HCT116 (cell line): ENCODE data around the gene CYP4F12.

Source experiments
- EGR1 ChIP-seq: IDR thresholded peaks from 2 replicates; pipeline ENCODE4 v1.6.1; 2012; ENCODE audit warnings: low read depth
- EZH2 ChIP-seq: fragments of 200-600 bp; sonication (generic); IDR thresholded peaks from 2 replicates; pipeline ENCODE4 v1.6.1; 2017; ENCODE audit warnings: antibody characterized with exemption, mixed run types
- EZH2phosphoT487 ChIP-seq: fragments of 200-600 bp; IDR thresholded peaks from 2 replicates; pipeline ENCODE4 v1.6.1; 2018; ENCODE audit warnings: antibody characterized with exemption, borderline replicate concordance
- POLR2A ChIP-seq: IDR thresholded peaks from 2 replicates; pipeline ENCODE4 v1.7.0; 2011; ENCODE audit warnings: borderline replicate concordance; ENCODE audit not compliant: insufficient read depth, insufficient read length; ENCODE audit errors: extremely low read depth
- POLR2AphosphoS5 ChIP-seq: IDR thresholded peaks from 2 replicates; pipeline ENCODE4 v1.6.1; 2011; ENCODE audit warnings: mild to moderate bottlenecking, low read depth, low read length, moderate library complexity
- RAD21 ChIP-seq: IDR thresholded peaks from 2 replicates; pipeline ENCODE4 v1.6.1; 2012; ENCODE audit warnings: low read depth, mild to moderate bottlenecking
- SP1 ChIP-seq: IDR thresholded peaks from 2 replicates; pipeline ENCODE4 v1.6.1; 2012; ENCODE audit warnings: low read depth
- SRF ChIP-seq: IDR thresholded peaks from 2 replicates; pipeline ENCODE4 v1.6.1; 2012; ENCODE audit warnings: low read depth
- TCF7L2 ChIP-seq: IDR thresholded peaks from 2 replicates; pipeline ENCODE4 v1.7.0; 2011; ENCODE audit warnings: borderline replicate concordance, inconsistent platforms; ENCODE audit not compliant: insufficient read depth, insufficient read length; ENCODE audit errors: extremely low read depth
- YY1 ChIP-seq: IDR thresholded peaks from 2 replicates; pipeline ENCODE4 v1.6.1; 2011; ENCODE audit warnings: low read length, low read depth, moderate library complexity, mild to moderate bottlenecking; ENCODE audit not compliant: insufficient replicate concordance; ENCODE audit errors: extremely low read depth
- ZNF274 ChIP-seq: fragments of 200-500 bp; sonication (Bioruptor generic); IDR thresholded peaks from 2 replicates; pipeline ENCODE4 v1.6.1; 2014; ENCODE audit warnings: mild to moderate bottlenecking, low read depth, low read length, inconsistent platforms
- TF ChIP-seq, protein P1 (sequence below), 3 experiments: fragments of 200-600 bp in 1 of 3; sonication (generic) in 1 of 3; IDR thresholded peaks in 2 of 3; conservative IDR thresholded peaks in 1 of 3; 2 replicates each; pipeline ENCODE4 v1.5.1; 2012 to 2017; ENCODE audit warnings: low read depth in 2 of 3, low read length in 2 of 3, antibody characterized with exemption in 1 of 3, borderline replicate concordance in 1 of 3, control low read depth in 1 of 3, mild to moderate bottlenecking in 1 of 3, mixed read lengths in 1 of 3, mixed run types in 1 of 3, moderate library complexity in 1 of 3; ENCODE audit not compliant: insufficient read depth in 1 of 3
- TF ChIP-seq, protein P2 (sequence below): IDR thresholded peaks from 2 replicates; pipeline ENCODE4 v1.6.1; 2012; ENCODE audit warnings: low read depth

- no peak for TF ChIP-seq EZH2phosphoT487
- TF ChIP-seq, protein P1, sequence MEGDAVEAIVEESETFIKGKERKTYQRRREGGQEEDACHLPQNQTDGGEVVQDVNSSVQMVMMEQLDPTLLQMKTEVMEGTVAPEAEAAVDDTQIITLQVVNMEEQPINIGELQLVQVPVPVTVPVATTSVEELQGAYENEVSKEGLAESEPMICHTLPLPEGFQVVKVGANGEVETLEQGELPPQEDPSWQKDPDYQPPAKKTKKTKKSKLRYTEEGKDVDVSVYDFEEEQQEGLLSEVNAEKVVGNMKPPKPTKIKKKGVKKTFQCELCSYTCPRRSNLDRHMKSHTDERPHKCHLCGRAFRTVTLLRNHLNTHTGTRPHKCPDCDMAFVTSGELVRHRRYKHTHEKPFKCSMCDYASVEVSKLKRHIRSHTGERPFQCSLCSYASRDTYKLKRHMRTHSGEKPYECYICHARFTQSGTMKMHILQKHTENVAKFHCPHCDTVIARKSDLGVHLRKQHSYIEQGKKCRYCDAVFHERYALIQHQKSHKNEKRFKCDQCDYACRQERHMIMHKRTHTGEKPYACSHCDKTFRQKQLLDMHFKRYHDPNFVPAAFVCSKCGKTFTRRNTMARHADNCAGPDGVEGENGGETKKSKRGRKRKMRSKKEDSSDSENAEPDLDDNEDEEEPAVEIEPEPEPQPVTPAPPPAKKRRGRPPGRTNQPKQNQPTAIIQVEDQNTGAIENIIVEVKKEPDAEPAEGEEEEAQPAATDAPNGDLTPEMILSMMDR (IDR thresholded peaks at IDR 0.05 in 2 of 3, conservative IDR thresholded peaks at IDR 0.05 in 1 of 3; ENCODE audit: borderline replicate concordance in 1 of 3, insufficient read depth in 1 of 3, low read depth in 2 of 3, low read length in 2 of 3) = no peak
- TF ChIP-seq, protein P2, sequence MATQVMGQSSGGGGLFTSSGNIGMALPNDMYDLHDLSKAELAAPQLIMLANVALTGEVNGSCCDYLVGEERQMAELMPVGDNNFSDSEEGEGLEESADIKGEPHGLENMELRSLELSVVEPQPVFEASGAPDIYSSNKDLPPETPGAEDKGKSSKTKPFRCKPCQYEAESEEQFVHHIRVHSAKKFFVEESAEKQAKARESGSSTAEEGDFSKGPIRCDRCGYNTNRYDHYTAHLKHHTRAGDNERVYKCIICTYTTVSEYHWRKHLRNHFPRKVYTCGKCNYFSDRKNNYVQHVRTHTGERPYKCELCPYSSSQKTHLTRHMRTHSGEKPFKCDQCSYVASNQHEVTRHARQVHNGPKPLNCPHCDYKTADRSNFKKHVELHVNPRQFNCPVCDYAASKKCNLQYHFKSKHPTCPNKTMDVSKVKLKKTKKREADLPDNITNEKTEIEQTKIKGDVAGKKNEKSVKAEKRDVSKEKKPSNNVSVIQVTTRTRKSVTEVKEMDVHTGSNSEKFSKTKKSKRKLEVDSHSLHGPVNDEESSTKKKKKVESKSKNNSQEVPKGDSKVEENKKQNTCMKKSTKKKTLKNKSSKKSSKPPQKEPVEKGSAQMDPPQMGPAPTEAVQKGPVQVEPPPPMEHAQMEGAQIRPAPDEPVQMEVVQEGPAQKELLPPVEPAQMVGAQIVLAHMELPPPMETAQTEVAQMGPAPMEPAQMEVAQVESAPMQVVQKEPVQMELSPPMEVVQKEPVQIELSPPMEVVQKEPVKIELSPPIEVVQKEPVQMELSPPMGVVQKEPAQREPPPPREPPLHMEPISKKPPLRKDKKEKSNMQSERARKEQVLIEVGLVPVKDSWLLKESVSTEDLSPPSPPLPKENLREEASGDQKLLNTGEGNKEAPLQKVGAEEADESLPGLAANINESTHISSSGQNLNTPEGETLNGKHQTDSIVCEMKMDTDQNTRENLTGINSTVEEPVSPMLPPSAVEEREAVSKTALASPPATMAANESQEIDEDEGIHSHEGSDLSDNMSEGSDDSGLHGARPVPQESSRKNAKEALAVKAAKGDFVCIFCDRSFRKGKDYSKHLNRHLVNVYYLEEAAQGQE = no peak
- no peak for TF ChIP-seq EZH2
- TF ChIP-seq POLR2AphosphoS5 = no peak
- no peak for TF ChIP-seq TCF7L2
- no peak for TF ChIP-seq YY1
- TF ChIP-seq POLR2A = no peak
- no peak for TF ChIP-seq EGR1
- TF ChIP-seq SP1 = no peak
- no peak for TF ChIP-seq ZNF274
- no peak for TF ChIP-seq RAD21
- TF ChIP-seq SRF = no peak
These were observed 37.7 kb upstream of the CYP4F12 start for GRCh38 chr19:15635016-15635805.
